Measurements from ENCODE around the gene XCR1.

GRCh38 chr3:46076606-46077005 is 49.3 kb upstream of the XCR1 start:
- peak; percentile 15 for TF ChIP-seq CTCF (IDR thresholded peaks at IDR 0.05; ENCODE audit: poor library complexity)
- TF ChIP-seq EZH2 (IDR thresholded peaks at IDR 0.05; ENCODE audit: borderline replicate concordance) = no peak
